Astrocyte (in vitro differentiated cells and primary cell): ENCODE results near the gene PNMT. TPM values are rescaled to one million over a fixed set of nuclear protein-coding genes. Genes with fewer than 3 reads are reported as not detected.

Experiments used
- DNase-seq: peaks from one replicate; pipeline ENCODE4 v3.0.0-alpha.2; 2010; ENCODE audit warnings: low read depth
- FAIRE-seq: peaks from 2 replicates; lab custom pipeline; 2011; peaks lifted over from hg19 to GRCh38; lab: Jason Lieb, UNC
- H2AFZ ChIP-seq: 2 replicates; pipeline ENCODE4 v1.6.0; 2012; ENCODE audit warnings: low read depth, low read length, inconsistent platforms
- H3K27ac ChIP-seq: 2 replicates; pipeline ENCODE4 v1.5.1; 2011; ENCODE audit warnings: low read depth, low read length, inconsistent platforms
- H3K27me3 ChIP-seq: 2 replicates; pipeline ENCODE4 v1.6.0; 2011; ENCODE audit warnings: low read length, inconsistent platforms; ENCODE audit not compliant: insufficient read depth
- H3K36me3 ChIP-seq: 2 replicates; pipeline ENCODE4 v1.5.1; 2011; ENCODE audit warnings: low read length, inconsistent platforms; ENCODE audit not compliant: insufficient read depth
- H3K4me1 ChIP-seq: 2 replicates; pipeline ENCODE4 v1.5.1; 2011; ENCODE audit warnings: low read length, inconsistent platforms; ENCODE audit not compliant: insufficient read depth
- H3K4me2 ChIP-seq: 2 replicates; pipeline ENCODE4 v1.6.0; 2012; ENCODE audit warnings: low read length, inconsistent platforms
- H3K4me3 ChIP-seq: 2 replicates; pipeline ENCODE4 v1.5.1; 2011; ENCODE audit warnings: low read depth, mild to moderate bottlenecking, low read length, inconsistent platforms; ENCODE audit not compliant: insufficient read depth
- H3K79me2 ChIP-seq: 2 replicates; pipeline ENCODE4 v1.6.0; 2012; ENCODE audit warnings: mild to moderate bottlenecking, low read length, inconsistent platforms; ENCODE audit not compliant: insufficient read depth
- H3K9ac ChIP-seq: 2 replicates; pipeline ENCODE4 v1.6.0; 2012; ENCODE audit warnings: mild to moderate bottlenecking, low read length, inconsistent platforms
- H3K9me3 ChIP-seq: 2 replicates; pipeline ENCODE4 v1.5.1; 2012; ENCODE audit warnings: low read depth, mild to moderate bottlenecking, low read length, inconsistent platforms; ENCODE audit not compliant: insufficient read depth
- H4K20me1 ChIP-seq: 2 replicates; pipeline ENCODE4 v1.6.0; 2012; ENCODE audit warnings: low read length, inconsistent platforms; ENCODE audit not compliant: insufficient read depth
- H3K27ac Mint-ChIP-seq: one replicate; pipeline ENCODE4 v1.8.0; 2021; ENCODE audit warnings: mild to moderate bottlenecking, mixed read lengths; ENCODE audit not compliant: unreplicated experiment
- H3K27me3 Mint-ChIP-seq: one replicate; pipeline ENCODE4 v1.8.0; 2021; ENCODE audit warnings: low read depth, mixed read lengths; ENCODE audit not compliant: unreplicated experiment
- H3K36me3 Mint-ChIP-seq: one replicate; pipeline ENCODE4 v1.8.0; 2021; ENCODE audit warnings: low read depth, mixed read lengths; ENCODE audit not compliant: unreplicated experiment
- H3K4me1 Mint-ChIP-seq: one replicate; pipeline ENCODE4 v1.8.0; 2021; ENCODE audit warnings: low read depth, mixed read lengths; ENCODE audit not compliant: unreplicated experiment
- H3K4me3 Mint-ChIP-seq: one replicate; pipeline ENCODE4 v1.8.0; 2021; ENCODE audit warnings: mild to moderate bottlenecking, moderate library complexity, mixed read lengths; ENCODE audit not compliant: unreplicated experiment
- H3K9me3 Mint-ChIP-seq: one replicate; pipeline ENCODE4 v1.8.0; 2021; ENCODE audit warnings: mild to moderate bottlenecking, mixed read lengths; ENCODE audit not compliant: unreplicated experiment
- EZH2 ChIP-seq: IDR thresholded peaks from 2 replicates; pipeline ENCODE4 v1.6.1; 2012; ENCODE audit warnings: mild to moderate bottlenecking, low read length, inconsistent platforms; ENCODE audit not compliant: insufficient read depth
- total RNA-seq: library from RNA; stranded (reverse); gene quantifications from 2 replicates; pipeline ENCODE4 v1.2.1, GENCODE V29; 2021
- TF ChIP-seq, protein P1 (sequence below): IDR thresholded peaks from 2 replicates; pipeline ENCODE4 v1.5.1; 2011; ENCODE audit warnings: low read depth, mild to moderate bottlenecking, inconsistent platforms, low read length, moderate library complexity; ENCODE audit not compliant: insufficient read depth

PNMT gene
- total RNA-seq, 1 donor from 2014 or later: 0.59 TPM

DNA sequence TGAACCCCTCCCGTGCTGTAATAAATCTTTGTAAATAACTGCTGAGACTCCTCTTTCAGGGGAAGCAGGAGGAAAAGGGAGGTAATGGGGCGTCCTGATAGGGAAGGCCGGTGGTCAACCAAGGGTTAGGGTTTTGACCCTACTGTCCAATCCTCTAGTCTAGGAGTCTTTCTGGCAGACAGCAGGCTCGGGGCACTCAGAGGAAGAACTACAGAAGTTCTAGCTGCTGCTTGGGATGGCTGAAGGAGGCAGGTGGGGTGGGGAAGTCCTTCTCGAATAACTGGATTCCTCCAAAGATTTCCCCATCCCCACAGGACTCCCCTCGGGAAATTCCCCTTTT is 31.7 kb upstream of the PNMT start:
- Histone ChIP-seq H3K36me3 (no peaks in the 10 kb centered on the region), H3K27me3 (peaks cover 7% of the 10 kb centered on the region), H3K4me1 (peaks cover 19% of the 10 kb centered on the region), H4K20me1 (peaks cover 34% of the 10 kb centered on the region), H3K4me3 (peak overlapping the region; percentile 89), H3K79me2 (peaks cover 45% of the 10 kb centered on the region), H3K9ac (peak overlapping the region; percentile 93), H3K9me3 (no peaks in the 10 kb centered on the region), H2AFZ (peak overlapping the region; percentile 94), H3K4me2 (peak overlapping the region; percentile 93), H3K27ac (peak overlapping the region; percentile 69)
- H3K27me3 Mint-ChIP-seq: peaks cover 8% of the 10 kb centered on the region
- H3K27ac Mint-ChIP-seq: no peak overlapping the region
- DNase-seq (no peak), FAIRE-seq (no peak)
- H3K4me1 Mint-ChIP-seq: peaks cover 30% of the 10 kb centered on the region
- TF ChIP-seq EZH2: no peak
- TF ChIP-seq, protein P1, sequence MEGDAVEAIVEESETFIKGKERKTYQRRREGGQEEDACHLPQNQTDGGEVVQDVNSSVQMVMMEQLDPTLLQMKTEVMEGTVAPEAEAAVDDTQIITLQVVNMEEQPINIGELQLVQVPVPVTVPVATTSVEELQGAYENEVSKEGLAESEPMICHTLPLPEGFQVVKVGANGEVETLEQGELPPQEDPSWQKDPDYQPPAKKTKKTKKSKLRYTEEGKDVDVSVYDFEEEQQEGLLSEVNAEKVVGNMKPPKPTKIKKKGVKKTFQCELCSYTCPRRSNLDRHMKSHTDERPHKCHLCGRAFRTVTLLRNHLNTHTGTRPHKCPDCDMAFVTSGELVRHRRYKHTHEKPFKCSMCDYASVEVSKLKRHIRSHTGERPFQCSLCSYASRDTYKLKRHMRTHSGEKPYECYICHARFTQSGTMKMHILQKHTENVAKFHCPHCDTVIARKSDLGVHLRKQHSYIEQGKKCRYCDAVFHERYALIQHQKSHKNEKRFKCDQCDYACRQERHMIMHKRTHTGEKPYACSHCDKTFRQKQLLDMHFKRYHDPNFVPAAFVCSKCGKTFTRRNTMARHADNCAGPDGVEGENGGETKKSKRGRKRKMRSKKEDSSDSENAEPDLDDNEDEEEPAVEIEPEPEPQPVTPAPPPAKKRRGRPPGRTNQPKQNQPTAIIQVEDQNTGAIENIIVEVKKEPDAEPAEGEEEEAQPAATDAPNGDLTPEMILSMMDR: no peak
- peaks cover 3% of the 10 kb centered on the region for H3K36me3 Mint-ChIP-seq
- H3K4me3 Mint-ChIP-seq: peak overlapping the region; percentile 86
- no peaks in the 10 kb centered on the region for H3K9me3 Mint-ChIP-seq

DNA sequence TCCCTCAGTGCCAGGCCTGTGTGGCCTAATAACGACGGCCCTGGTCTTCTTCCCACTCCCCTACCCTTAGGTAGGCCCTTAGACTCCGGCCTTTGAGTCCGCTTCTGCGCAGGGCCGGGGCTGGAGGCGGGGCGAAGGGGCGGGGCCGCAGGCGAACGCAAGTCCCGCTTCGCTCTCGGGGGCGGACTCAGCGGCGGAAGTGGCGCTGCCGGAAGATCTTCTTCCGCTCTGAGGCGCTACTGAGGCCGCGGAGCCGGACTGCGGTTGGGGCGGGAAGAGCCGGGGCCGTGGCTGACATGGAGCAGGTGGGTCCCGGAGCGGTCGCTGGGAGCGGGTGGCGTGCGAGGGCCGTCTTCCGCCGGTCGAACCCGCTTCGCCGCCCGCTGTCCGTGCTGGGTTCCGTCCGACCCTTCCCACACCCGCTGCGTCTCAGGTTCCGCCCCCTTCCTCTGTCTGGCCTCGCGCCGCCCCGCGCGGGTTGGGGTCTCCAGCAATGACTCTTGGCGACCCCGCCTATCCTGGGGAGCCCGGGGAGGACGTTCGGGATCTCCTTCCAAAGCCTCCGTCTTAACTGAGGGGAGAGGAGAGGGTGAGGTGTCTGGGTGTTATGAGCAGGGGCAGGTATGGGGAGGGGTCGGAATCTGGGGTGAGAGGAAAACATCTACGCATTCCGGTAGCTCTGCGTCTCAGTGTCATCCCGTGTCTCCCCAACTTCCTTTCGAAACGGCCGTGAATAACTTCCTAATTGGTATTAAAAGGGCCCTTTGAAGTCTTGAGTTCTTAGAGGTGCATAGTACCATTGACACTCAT is 31.1 kb upstream of the PNMT start, which contains the start of gene STARD3:
Gene STARD3, plus strand, starts transcription at position 218 of the 810 bp plus-strand sequence. CDS start 16,388 bp downstream, outside the sequence.
- Histone ChIP-seq H3K4me1 (peaks cover 19% of the 10 kb centered on the region), H3K9me3 (no peaks in the 10 kb centered on the region), H3K9ac (peak within 1 kb of the TSS; percentile 93), H2AFZ (peak within 1 kb of the TSS; percentile 94), H3K4me2 (peak within 1 kb of the TSS; percentile 93), H4K20me1 (peaks cover 40% of the 10 kb centered on the region), H3K27ac (peak within 1 kb of the TSS; percentile 69), H3K79me2 (peaks cover 51% of the 10 kb centered on the region), H3K36me3 (no peaks in the 10 kb centered on the region), H3K27me3 (peaks cover 2% of the 10 kb centered on the region), H3K4me3 (peak within 1 kb of the TSS; percentile 89)
- Mint-ChIP-seq H3K4me1 (peaks cover 30% of the 10 kb centered on the region), H3K4me3 (peak within 1 kb of the TSS; percentile 86), H3K27me3 (peaks cover 3% of the 10 kb centered on the region), H3K27ac (peak within 1 kb of the TSS; percentile 28), H3K36me3 (peaks cover 3% of the 10 kb centered on the region), H3K9me3 (no peaks in the 10 kb centered on the region)
- DNase-seq (peak; percentile 75), FAIRE-seq (no peak)
- TF ChIP-seq, protein P1: no peak
- no peak for TF ChIP-seq EZH2

DNA sequence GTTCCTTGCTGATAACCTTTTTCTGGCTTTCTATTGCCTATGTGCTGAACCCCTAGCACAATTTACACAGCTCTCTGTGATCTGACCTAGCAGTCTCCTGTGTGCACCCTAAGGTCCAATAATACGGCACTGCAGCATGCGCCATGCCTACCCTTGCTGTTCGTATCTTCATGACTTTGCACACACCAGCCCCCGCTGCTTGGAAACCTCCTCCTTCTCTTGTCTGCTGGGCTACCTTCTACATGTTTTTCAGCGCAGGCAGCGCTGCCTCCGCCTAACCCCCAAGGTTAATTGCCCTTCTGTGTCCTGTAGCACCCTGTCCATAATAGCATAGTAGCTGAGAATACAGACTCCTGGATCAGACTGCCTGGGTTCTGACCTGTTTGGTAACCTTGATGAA is 29.9 kb upstream of the PNMT start:
- Mint-ChIP-seq H3K4me1 (peaks cover 39% of the 10 kb centered on the region), H3K4me3 (peak overlapping the region; percentile 86), H3K27ac (no peak overlapping the region), H3K27me3 (no peaks in the 10 kb centered on the region), H3K36me3 (peaks cover 3% of the 10 kb centered on the region), H3K9me3 (no peaks in the 10 kb centered on the region)
- Histone ChIP-seq H3K4me1 (peaks cover 25% of the 10 kb centered on the region), H4K20me1 (peaks cover 51% of the 10 kb centered on the region), H3K4me3 (no peak overlapping the region), H3K9me3 (no peaks in the 10 kb centered on the region), H2AFZ (no peak overlapping the region), H3K36me3 (no peaks in the 10 kb centered on the region), H3K27ac (no peak overlapping the region), H3K27me3 (no peaks in the 10 kb centered on the region), H3K9ac (peak overlapping the region; percentile 93), H3K4me2 (peak overlapping the region; percentile 93), H3K79me2 (peaks cover 63% of the 10 kb centered on the region)
- DNase-seq (no peak), FAIRE-seq (no peak)
- TF ChIP-seq, protein P1: no peak
- no peak for TF ChIP-seq EZH2
